GM12865 (cell line): ENCODE data around the gene RIPK3.
"Not testable (repeated sequence)": the region's sequence is repeated elsewhere in the genome, so short reads cannot be mapped to it uniquely, and the experiment has no call there.

Experiments used
- DNase-seq: peaks from one replicate; pipeline ENCODE4 v3.0.0; 2010; ENCODE audit warnings: low read depth
- H3K4me3 ChIP-seq: 2 replicates; pipeline ENCODE4 v1.5.1; 2011; ENCODE audit warnings: mild to moderate bottlenecking, low read depth, low read length, control low read depth
- CTCF ChIP-seq: IDR thresholded peaks from 2 replicates; pipeline ENCODE4 v1.5.1; 2011; ENCODE audit warnings: low read length, control low read depth, low read depth, inconsistent platforms; ENCODE audit not compliant: insufficient read depth; ENCODE audit errors: missing control alignments

RIPK3 gene

GRCh38 chr14:24327914-24328313 lies 11.9 kb downstream of the RIPK3 start:
- peak; percentile 18 for TF ChIP-seq CTCF
- not testable (repeated sequence) for DNase-seq, H3K4me3 ChIP-seq

- H3K4me3 ChIP-seq: no peak overlapping the region
- no peak for DNase-seq
- TF ChIP-seq CTCF: no peak
Measured at GRCh38 chr14:24327303-24327702, 12.5 kb downstream of the RIPK3 start.

GRCh38 chr14:24325963-24326362 lies 13.8 kb downstream of the RIPK3 start:
- no peak for DNase-seq
- no peak for TF ChIP-seq CTCF
- H3K4me3 ChIP-seq: no peak overlapping the region

- TF ChIP-seq CTCF: no peak
- H3K4me3 ChIP-seq: no peak overlapping the region
- no peak for DNase-seq
Measured at GRCh38 chr14:24325041-24325530, 14.7 kb downstream of the RIPK3 start.

- no peak for TF ChIP-seq CTCF
- no peak overlapping the region for H3K4me3 ChIP-seq
- DNase-seq: no peak
Measured at GRCh38 chr14:24324024-24324423, 15.8 kb downstream of the RIPK3 start.

- H3K4me3 ChIP-seq: no peak overlapping the region
- TF ChIP-seq CTCF: no peak
- DNase-seq: no peak
Measured at GRCh38 chr14:24323341-24323740, 16.4 kb downstream of the RIPK3 start.

- H3K4me3 ChIP-seq: no peak overlapping the region
- no peak for TF ChIP-seq CTCF
- DNase-seq: no peak
Measured at GRCh38 chr14:24322672-24323071, 17.1 kb downstream of the RIPK3 start.
